Activated CD8-positive, alpha-beta memory T cell treated with anti-CD3 and anti-CD28 coated beads, Interleukin-2, amount 50 U/mL, for 1 hour (primary cell): ENCODE measurements around the gene CABP1.

Experiments used
- DNase-seq: peaks from one replicate; pipeline ENCODE4 v3.0.0-alpha.2; 2020; ENCODE audit errors: extremely low read depth

The CABP1 gene

GRCh38 chr12:120631097-120631496, 9.3 kb upstream of the CABP1 start:
- DNase-seq: no peak

- no peak for DNase-seq
Observed at GRCh38 chr12:120640861-120641833, 721 bp downstream of the CABP1 start.

- no peak for DNase-seq
Observed at GRCh38 chr12:120642121-120642520, 1.7 kb downstream of the CABP1 start.

GRCh38 chr12:120642826-120643225, 2.4 kb downstream of the CABP1 start:
- DNase-seq: no peak

- DNase-seq: no peak
Observed at GRCh38 chr12:120643574-120643973, 3.1 kb downstream of the CABP1 start.

- no peak for DNase-seq
Observed at GRCh38 chr12:120646044-120646443, 5.6 kb downstream of the CABP1 start.

- no peak for DNase-seq
Observed at GRCh38 chr12:120647375-120647755, 6.9 kb downstream of the CABP1 start.

GRCh38 chr12:120649442-120650232, 9.2 kb downstream of the CABP1 start:
- DNase-seq: no peak

- DNase-seq: no peak
Observed at GRCh38 chr12:120650233-120650690, 9.8 kb downstream of the CABP1 start.

- no peak for DNase-seq
Observed at GRCh38 chr12:120651821-120652220, 11.4 kb downstream of the CABP1 start.

GRCh38 chr12:120652656-120653435, 12.4 kb downstream of the CABP1 start:
- no peak for DNase-seq

GRCh38 chr12:120653611-120654010, 13.2 kb downstream of the CABP1 start:
- no peak for DNase-seq

- no peak for DNase-seq
Observed at GRCh38 chr12:120654656-120655055, 14.2 kb downstream of the CABP1 start.

GRCh38 chr12:120656008-120656407, 15.6 kb downstream of the CABP1 start:
- DNase-seq: no peak

GRCh38 chr12:120658286-120659150, 18.1 kb downstream of the CABP1 start:
- DNase-seq: no peak

- DNase-seq: no peak
Observed at GRCh38 chr12:120659151-120659525, 18.7 kb downstream of the CABP1 start.

- DNase-seq: no peak
Observed at GRCh38 chr12:120661432-120661831, 21.0 kb downstream of the CABP1 start.

- no peak for DNase-seq
Observed at GRCh38 chr12:120662879-120663278, 22.5 kb downstream of the CABP1 start.

GRCh38 chr12:120663741-120664140, 23.3 kb downstream of the CABP1 start:
- DNase-seq: no peak

GRCh38 chr12:120666571-120667390, 26.4 kb downstream of the CABP1 start:
- DNase-seq: no peak
